Measurements from ENCODE around the gene NDRG3. TPM values are rescaled to one million over a fixed set of nuclear protein-coding genes. Genes with fewer than 3 reads are reported as not detected.

The NDRG3 gene
- total RNA-seq, 1 experiment from 2014 or later = 33.6 TPM

GRCh38 chr20:36632487-36633284 lies 113.2 kb downstream of the NDRG3 start:
- Histone ChIP-seq H3K4me2 (ENCODE audit: low read depth, low read length, poor library complexity, severe bottlenecking) (no peak overlapping the region), H2AFZ (ENCODE audit: low read length) (no peak overlapping the region)

GRCh38 chr20:36632147-36632486 lies 113.8 kb downstream of the NDRG3 start:
- Histone ChIP-seq H3K4me1 (ENCODE audit: low read length) (no peaks in the 10 kb centered on the region), H3K27ac (ENCODE audit: low read length) (no peak overlapping the region), H3K36me3 (ENCODE audit: insufficient read depth, low read length) (no peaks in the 10 kb centered on the region), H4K20me1 (ENCODE audit: insufficient read depth, low read depth, low read length) (no peaks in the 10 kb centered on the region), H3K4me2 (ENCODE audit: low read depth, low read length, poor library complexity, severe bottlenecking) (no peak overlapping the region), H3K9ac (ENCODE audit: low read length) (no peak overlapping the region), H3K9me2 (replicated peaks; ENCODE audit: insufficient read depth, low read length) (no peaks in the 10 kb centered on the region), H2AFZ (ENCODE audit: low read length) (no peak overlapping the region), H3K9me3 (ENCODE audit: low read length) (no peaks in the 10 kb centered on the region), H3K4me3 (ENCODE audit: low read length) (no peak overlapping the region), H3K79me2 (ENCODE audit: low read length) (no peaks in the 10 kb centered on the region), H3K27me3 (ENCODE audit: low read length) (no peaks in the 10 kb centered on the region)
- DNase-seq = no peak

More at GRCh38 chr20:36632487-36633284, 113.2 kb downstream of the NDRG3 start:
- H3K4me1 ChIP-seq (ENCODE audit: low read length) = no peaks in the 10 kb centered on the region
- H4K20me1 ChIP-seq (ENCODE audit: insufficient read depth, low read depth, low read length) = no peaks in the 10 kb centered on the region
- no peaks in the 10 kb centered on the region for H3K79me2 ChIP-seq (ENCODE audit: low read length)
- H3K4me3 ChIP-seq (ENCODE audit: low read length) = no peak overlapping the region
- no peak overlapping the region for H3K27ac ChIP-seq (ENCODE audit: low read length)
- H3K9me2 ChIP-seq (replicated peaks; ENCODE audit: insufficient read depth, low read length) = no peaks in the 10 kb centered on the region
- no peaks in the 10 kb centered on the region for H3K36me3 ChIP-seq (ENCODE audit: insufficient read depth, low read length)
- no peaks in the 10 kb centered on the region for H3K27me3 ChIP-seq (ENCODE audit: low read length)
- DNase-seq = no peak
- H3K9ac ChIP-seq (ENCODE audit: low read length) = no peak overlapping the region
- H3K9me3 ChIP-seq (ENCODE audit: low read length) = no peaks in the 10 kb centered on the region

- no peak overlapping the region for H3K9ac ChIP-seq (ENCODE audit: low read length)
- H3K9me3 ChIP-seq (ENCODE audit: low read length) = no peaks in the 10 kb centered on the region
- no peak overlapping the region for H2AFZ ChIP-seq (ENCODE audit: low read length)
- no peaks in the 10 kb centered on the region for H3K36me3 ChIP-seq (ENCODE audit: insufficient read depth, low read length)
- H3K27ac ChIP-seq (ENCODE audit: low read length) = no peak overlapping the region
- H4K20me1 ChIP-seq (ENCODE audit: insufficient read depth, low read depth, low read length) = no peaks in the 10 kb centered on the region
- H3K27me3 ChIP-seq (ENCODE audit: low read length) = no peaks in the 10 kb centered on the region
- H3K79me2 ChIP-seq (ENCODE audit: low read length) = no peaks in the 10 kb centered on the region
- no peaks in the 10 kb centered on the region for H3K9me2 ChIP-seq (replicated peaks; ENCODE audit: insufficient read depth, low read length)
- DNase-seq = no peak
- H3K4me3 ChIP-seq (ENCODE audit: low read length) = no peak overlapping the region
- no peaks in the 10 kb centered on the region for H3K4me1 ChIP-seq (ENCODE audit: low read length)
- no peak overlapping the region for H3K4me2 ChIP-seq (ENCODE audit: low read depth, low read length, poor library complexity, severe bottlenecking)
Observed at GRCh38 chr20:36631646-36632045, 114.2 kb downstream of the NDRG3 start.

- Histone ChIP-seq H3K9me3 (ENCODE audit: low read length) (no peaks in the 10 kb centered on the region), H4K20me1 (ENCODE audit: insufficient read depth, low read depth, low read length) (no peaks in the 10 kb centered on the region), H3K27me3 (ENCODE audit: low read length) (no peaks in the 10 kb centered on the region), H3K4me3 (ENCODE audit: low read length) (no peak overlapping the region), H3K79me2 (ENCODE audit: low read length) (no peaks in the 10 kb centered on the region), H2AFZ (ENCODE audit: low read length) (no peak overlapping the region), H3K36me3 (ENCODE audit: insufficient read depth, low read length) (no peaks in the 10 kb centered on the region), H3K27ac (ENCODE audit: low read length) (no peak overlapping the region), H3K4me2 (ENCODE audit: low read depth, low read length, poor library complexity, severe bottlenecking) (no peak overlapping the region), H3K9ac (ENCODE audit: low read length) (no peak overlapping the region), H3K4me1 (ENCODE audit: low read length) (no peaks in the 10 kb centered on the region), H3K9me2 (replicated peaks; ENCODE audit: insufficient read depth, low read length) (no peaks in the 10 kb centered on the region)
- no peak for DNase-seq
Observed at GRCh38 chr20:36629719-36630681, 115.9 kb downstream of the NDRG3 start.

GRCh38 chr20:36628076-36628475 lies 117.8 kb downstream of the NDRG3 start:
- Histone ChIP-seq H3K9ac (ENCODE audit: low read length) (no peak overlapping the region), H3K9me2 (replicated peaks; ENCODE audit: insufficient read depth, low read length) (no peaks in the 10 kb centered on the region), H3K9me3 (ENCODE audit: low read length) (no peaks in the 10 kb centered on the region), H3K4me1 (ENCODE audit: low read length) (no peaks in the 10 kb centered on the region), H4K20me1 (ENCODE audit: insufficient read depth, low read depth, low read length) (no peaks in the 10 kb centered on the region), H3K79me2 (ENCODE audit: low read length) (no peaks in the 10 kb centered on the region), H3K27ac (ENCODE audit: low read length) (no peak overlapping the region), H3K4me2 (ENCODE audit: low read depth, low read length, poor library complexity, severe bottlenecking) (no peak overlapping the region), H2AFZ (ENCODE audit: low read length) (no peak overlapping the region), H3K4me3 (ENCODE audit: low read length) (no peak overlapping the region), H3K36me3 (ENCODE audit: insufficient read depth, low read length) (no peaks in the 10 kb centered on the region), H3K27me3 (ENCODE audit: low read length) (no peaks in the 10 kb centered on the region)
- DNase-seq = no peak

- H3K27me3 ChIP-seq (ENCODE audit: low read length) = no peaks in the 10 kb centered on the region
- H3K36me3 ChIP-seq (ENCODE audit: insufficient read depth, low read length) = no peaks in the 10 kb centered on the region
- H3K79me2 ChIP-seq (ENCODE audit: low read length) = no peaks in the 10 kb centered on the region
- no peak overlapping the region for H3K27ac ChIP-seq (ENCODE audit: low read length)
- H3K4me2 ChIP-seq (ENCODE audit: low read depth, low read length, poor library complexity, severe bottlenecking) = no peak overlapping the region
- H3K9ac ChIP-seq (ENCODE audit: low read length) = no peak overlapping the region
- no peaks in the 10 kb centered on the region for H3K9me3 ChIP-seq (ENCODE audit: low read length)
- DNase-seq = no peak
- no peaks in the 10 kb centered on the region for H4K20me1 ChIP-seq (ENCODE audit: insufficient read depth, low read depth, low read length)
- H3K4me3 ChIP-seq (ENCODE audit: low read length) = no peak overlapping the region
- H2AFZ ChIP-seq (ENCODE audit: low read length) = no peak overlapping the region
- no peaks in the 10 kb centered on the region for H3K9me2 ChIP-seq (replicated peaks; ENCODE audit: insufficient read depth, low read length)
- no peaks in the 10 kb centered on the region for H3K4me1 ChIP-seq (ENCODE audit: low read length)
Observed at GRCh38 chr20:36624944-36625324, 121.0 kb downstream of the NDRG3 start.

- no peak for DNase-seq
- no peaks in the 10 kb centered on the region for H3K4me1 ChIP-seq (ENCODE audit: low read length)
- no peaks in the 10 kb centered on the region for H3K9me3 ChIP-seq (ENCODE audit: low read length)
- no peak overlapping the region for H3K4me3 ChIP-seq (ENCODE audit: low read length)
- no peaks in the 10 kb centered on the region for H3K9me2 ChIP-seq (replicated peaks; ENCODE audit: insufficient read depth, low read length)
- H3K36me3 ChIP-seq (ENCODE audit: insufficient read depth, low read length) = no peaks in the 10 kb centered on the region
- H3K4me2 ChIP-seq (ENCODE audit: low read depth, low read length, poor library complexity, severe bottlenecking) = no peak overlapping the region
- H3K27ac ChIP-seq (ENCODE audit: low read length) = no peak overlapping the region
- no peaks in the 10 kb centered on the region for H3K79me2 ChIP-seq (ENCODE audit: low read length)
- H2AFZ ChIP-seq (ENCODE audit: low read length) = no peak overlapping the region
- no peak overlapping the region for H3K9ac ChIP-seq (ENCODE audit: low read length)
- H4K20me1 ChIP-seq (ENCODE audit: insufficient read depth, low read depth, low read length) = no peaks in the 10 kb centered on the region
- H3K27me3 ChIP-seq (ENCODE audit: low read length) = no peaks in the 10 kb centered on the region
Observed at GRCh38 chr20:36624068-36624943, 121.6 kb downstream of the NDRG3 start.

All from Karpas-422 (cell line).